ENCODE data around the gene PSMD9.

The PSMD9 gene

GRCh38 chr12:121916719-121917118 lies 28.1 kb downstream of the PSMD9 start:
- peaks cover 8% of the 10 kb centered on the region for H3K36me3 ChIP-seq
- no peaks in the 10 kb centered on the region for H3K9me3 ChIP-seq
- no peaks in the 10 kb centered on the region for H3K4me1 ChIP-seq
- no peaks in the 10 kb centered on the region for H3K27me3 ChIP-seq
- TF ChIP-seq CTCF (IDR thresholded peaks at IDR 0.05; ENCODE audit: low read depth, low read length) = peak; percentile 53
- H3K4me3 ChIP-seq (ENCODE audit: low read depth, low read length) = no peak overlapping the region
- peak; percentile 49 for DNase-seq

- no peaks in the 10 kb centered on the region for H3K27me3 ChIP-seq
- no peaks in the 10 kb centered on the region for H3K4me1 ChIP-seq
- peak; percentile 99 for DNase-seq
- H3K4me3 ChIP-seq (ENCODE audit: low read depth, low read length) = peak within 1 kb of the TSS; percentile 75
- peaks cover 8% of the 10 kb centered on the region for H3K36me3 ChIP-seq
- no peaks in the 10 kb centered on the region for H3K9me3 ChIP-seq
- peak; percentile 75 for TF ChIP-seq CTCF (IDR thresholded peaks at IDR 0.05; ENCODE audit: low read depth, low read length)
These were observed 29.5 kb downstream of the PSMD9 start, which contains the start of gene CFAP251 for GRCh38 chr12:121917950-121918678. Gene CFAP251, plus strand, starts transcription at chr12:121918592. Its CDS starts 2,714 bp downstream, at chr12:121921306.

- Histone ChIP-seq H3K4me1 (no peaks in the 10 kb centered on the region), H3K9me3 (no peaks in the 10 kb centered on the region), H3K4me3 (ENCODE audit: low read depth, low read length) (peak overlapping the region; percentile 75), H3K36me3 (peaks cover 8% of the 10 kb centered on the region), H3K27me3 (no peaks in the 10 kb centered on the region)
- no peak for DNase-seq
- TF ChIP-seq CTCF (IDR thresholded peaks at IDR 0.05; ENCODE audit: low read depth, low read length) = no peak
These were observed 30.1 kb downstream of the PSMD9 start for GRCh38 chr12:121918679-121919038.

GRCh38 chr12:121921066-121921465 lies 32.5 kb downstream of the PSMD9 start:
- no peak for DNase-seq
- Histone ChIP-seq H3K4me1 (no peaks in the 10 kb centered on the region), H3K27me3 (no peaks in the 10 kb centered on the region), H3K9me3 (no peaks in the 10 kb centered on the region), H3K4me3 (ENCODE audit: low read depth, low read length) (no peak overlapping the region), H3K36me3 (peaks cover 8% of the 10 kb centered on the region)
- no peak for TF ChIP-seq CTCF (IDR thresholded peaks at IDR 0.05; ENCODE audit: low read depth, low read length)

- H3K9me3 ChIP-seq = no peaks in the 10 kb centered on the region
- H3K4me1 ChIP-seq = no peaks in the 10 kb centered on the region
- H3K27me3 ChIP-seq = no peaks in the 10 kb centered on the region
- no peak overlapping the region for H3K4me3 ChIP-seq (ENCODE audit: low read depth, low read length)
- no peaks in the 10 kb centered on the region for H3K36me3 ChIP-seq
- no peak for DNase-seq
- TF ChIP-seq CTCF (IDR thresholded peaks at IDR 0.05; ENCODE audit: low read depth, low read length) = no peak
These were observed 36.7 kb downstream of the PSMD9 start for GRCh38 chr12:121925358-121925695.

- no peaks in the 10 kb centered on the region for H3K27me3 ChIP-seq
- H3K4me1 ChIP-seq = no peaks in the 10 kb centered on the region
- no peak for TF ChIP-seq CTCF (IDR thresholded peaks at IDR 0.05; ENCODE audit: low read depth, low read length)
- H3K4me3 ChIP-seq (ENCODE audit: low read depth, low read length) = no peak overlapping the region
- H3K36me3 ChIP-seq = no peaks in the 10 kb centered on the region
- no peak for DNase-seq
- no peaks in the 10 kb centered on the region for H3K9me3 ChIP-seq
These were observed 38.5 kb downstream of the PSMD9 start for GRCh38 chr12:121926874-121927706.

All from BE2C (cell line).